Tibial nerve (tissue), 4 donors: ENCODE data around the gene KRTAP13-2. TPM values are rescaled to one million over a fixed set of nuclear protein-coding genes. Genes with fewer than 3 reads are reported as not detected.

Experiments
- DNase-seq, 2 donors: peaks; one replicate each; pipeline ENCODE4 v3.0.0-alpha.2; 2019; ENCODE audit warnings: low spot score in 2 of 2
- H3K27ac ChIP-seq, 4 donors: fragments of 200-600 bp; sonication (generic) in 3 of 4; one replicate each; pipeline ENCODE4 v1.5.1; 2017 to 2019; ENCODE audit warnings: mild to moderate bottlenecking in 1 of 4
- H3K27me3 ChIP-seq, 2 donors: fragments of 200-600 bp; sonication (generic) in 1 of 2; one replicate each; pipeline versions ENCODE4 v1.5.1 to v1.6.0; 2017 to 2019
- H3K36me3 ChIP-seq, 3 donors: fragments of 200-600 bp; sonication (generic); one replicate each; pipeline ENCODE4 v1.5.1; 2018 to 2019
- H3K4me1 ChIP-seq, 4 donors: fragments of 200-600 bp; sonication (generic) in 3 of 4; one replicate each; pipeline ENCODE4 v1.5.1; 2017 to 2019
- H3K4me3 ChIP-seq, 4 donors: fragments of 200-600 bp; sonication (generic) in 3 of 4; one replicate each; pipeline ENCODE4 v1.5.1; 2017 to 2019; ENCODE audit warnings: mild to moderate bottlenecking in 1 of 4, moderate library complexity in 1 of 4
- H3K9me3 ChIP-seq, 4 donors: fragments of 200-600 bp; sonication (generic) in 3 of 4; one replicate each; pipeline ENCODE4 v1.5.1; 2017 to 2019
- EP300 ChIP-seq, 2 donors: sonication (generic); formaldehyde crosslinking; IDR thresholded peaks; one replicate each; pipeline ENCODE4 v1.6.1; 2017; ENCODE audit warnings: antibody characterized with exemption in 2 of 2, mild to moderate bottlenecking in 1 of 2
- POLR2A ChIP-seq, 2 donors: fragments of 450-650 bp; IDR thresholded peaks; one replicate each; pipeline ENCODE4 v1.6.1; 2017; ENCODE audit warnings: antibody characterized with exemption in 2 of 2, mild to moderate bottlenecking in 2 of 2, moderate library complexity in 2 of 2
- WGBS, 2 donors: methylation state at CpG; one replicate each; pipeline ENCODE4 v1.1.5; 2018; 5-methylcytosine and 5-hydroxymethylcytosine counted together
- total RNA-seq, 4 donors: library from RNA; depleted of rRNA; stranded (reverse); fragments of >200 nt; gene quantifications; one replicate each; pipeline ENCODE4 v1.1.0, GENCODE V29; 2016
- TF ChIP-seq, protein P1 (sequence below), 5 experiments: fragments of 200-600 bp in 3 of 5; fragments of 450-650 bp in 2 of 5; sonication (generic) in 3 of 5; IDR thresholded peaks; one replicate each; pipeline ENCODE4 v1.5.1; 2016 to 2019; ENCODE audit warnings: antibody characterized with exemption in 5 of 5, mild to moderate bottlenecking in 3 of 5, moderate library complexity in 2 of 5

KRTAP13-2 gene
- total RNA-seq, 4 donors from 2014 or later, result not detected

DNA sequence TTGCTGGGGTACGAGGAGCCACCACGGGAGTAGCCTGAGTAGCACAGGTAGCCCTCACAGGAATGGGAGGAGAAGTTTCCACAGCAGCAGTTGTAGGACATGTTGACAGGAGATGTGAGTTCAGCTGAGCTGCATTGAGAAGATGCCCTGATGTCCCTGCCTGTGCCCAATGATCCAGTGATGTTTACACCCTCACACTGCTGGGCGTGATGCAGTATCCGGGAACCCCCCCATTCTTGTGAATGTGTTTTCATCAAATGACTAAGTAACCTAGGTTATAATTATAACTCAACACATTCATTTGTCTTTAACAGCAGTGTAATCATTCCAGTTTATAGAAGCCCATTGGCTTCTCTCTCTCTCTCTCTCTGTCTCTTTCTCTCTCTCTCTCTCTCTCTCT lies 23.6 kb downstream of the KRTAP13-2 start, which contains the start of gene KRTAP23-1:
TSS of gene KRTAP23-1 (minus strand) at position 101 of the 400 bp plus-strand sequence. CDS start at position 101, 0 bp downstream.
- H3K9me3 ChIP-seq, result no peaks in the 10 kb centered on the region
- no peak within 1 kb of the TSS for H3K4me3 ChIP-seq
- H3K36me3 ChIP-seq, result no peaks in the 10 kb centered on the region
- WGBS, 2 donors, result 88% methylated on average over 4 of the region's 4 CpGs
- TF ChIP-seq, protein P1, sequence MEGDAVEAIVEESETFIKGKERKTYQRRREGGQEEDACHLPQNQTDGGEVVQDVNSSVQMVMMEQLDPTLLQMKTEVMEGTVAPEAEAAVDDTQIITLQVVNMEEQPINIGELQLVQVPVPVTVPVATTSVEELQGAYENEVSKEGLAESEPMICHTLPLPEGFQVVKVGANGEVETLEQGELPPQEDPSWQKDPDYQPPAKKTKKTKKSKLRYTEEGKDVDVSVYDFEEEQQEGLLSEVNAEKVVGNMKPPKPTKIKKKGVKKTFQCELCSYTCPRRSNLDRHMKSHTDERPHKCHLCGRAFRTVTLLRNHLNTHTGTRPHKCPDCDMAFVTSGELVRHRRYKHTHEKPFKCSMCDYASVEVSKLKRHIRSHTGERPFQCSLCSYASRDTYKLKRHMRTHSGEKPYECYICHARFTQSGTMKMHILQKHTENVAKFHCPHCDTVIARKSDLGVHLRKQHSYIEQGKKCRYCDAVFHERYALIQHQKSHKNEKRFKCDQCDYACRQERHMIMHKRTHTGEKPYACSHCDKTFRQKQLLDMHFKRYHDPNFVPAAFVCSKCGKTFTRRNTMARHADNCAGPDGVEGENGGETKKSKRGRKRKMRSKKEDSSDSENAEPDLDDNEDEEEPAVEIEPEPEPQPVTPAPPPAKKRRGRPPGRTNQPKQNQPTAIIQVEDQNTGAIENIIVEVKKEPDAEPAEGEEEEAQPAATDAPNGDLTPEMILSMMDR (IDR thresholded peaks at IDR 0.05), result no peak
- no peak for TF ChIP-seq EP300 (IDR thresholded peaks at IDR 0.05)
- TF ChIP-seq POLR2A (IDR thresholded peaks at IDR 0.05), result no peak
- H3K27ac ChIP-seq, result no peak within 1 kb of the TSS
- no peak for DNase-seq
- no peaks in the 10 kb centered on the region for H3K4me1 ChIP-seq
- H3K27me3 ChIP-seq, result no peaks in the 10 kb centered on the region

DNA sequence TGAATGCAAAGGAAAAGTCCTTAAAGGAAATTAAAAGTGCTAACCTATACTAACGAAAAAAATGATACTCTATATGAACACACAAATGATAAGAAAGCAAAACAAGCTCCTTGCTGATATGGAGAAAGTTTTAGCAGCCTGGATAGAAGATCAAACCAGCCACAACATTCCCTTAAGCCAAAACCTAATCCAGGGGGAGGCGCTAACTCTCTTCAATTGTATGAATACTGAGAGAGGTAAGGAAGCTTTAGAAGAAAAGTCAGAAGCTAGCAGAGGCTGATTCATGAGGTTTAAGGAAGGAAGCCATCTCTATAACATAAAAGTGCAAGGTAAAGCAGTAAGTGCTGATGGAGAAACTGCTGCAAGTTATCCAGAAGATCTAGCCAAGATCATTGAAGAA lies 27.1 kb downstream of the KRTAP13-2 start:
- Histone ChIP-seq H3K4me3 (no peak overlapping the region), H3K4me1 (no peaks in the 10 kb centered on the region), H3K27me3 (no peaks in the 10 kb centered on the region), H3K36me3 (no peaks in the 10 kb centered on the region), H3K9me3 (no peaks in the 10 kb centered on the region), H3K27ac (no peak overlapping the region)
- no peak for DNase-seq
- TF ChIP-seq POLR2A (IDR thresholded peaks at IDR 0.05), result no peak
- TF ChIP-seq EP300 (IDR thresholded peaks at IDR 0.05), result no peak
- TF ChIP-seq, protein P1 (IDR thresholded peaks at IDR 0.05), result no peak
- 72 to 77% methylated on average over 2 of the region's 2 CpGs for WGBS, 2 donors

DNA sequence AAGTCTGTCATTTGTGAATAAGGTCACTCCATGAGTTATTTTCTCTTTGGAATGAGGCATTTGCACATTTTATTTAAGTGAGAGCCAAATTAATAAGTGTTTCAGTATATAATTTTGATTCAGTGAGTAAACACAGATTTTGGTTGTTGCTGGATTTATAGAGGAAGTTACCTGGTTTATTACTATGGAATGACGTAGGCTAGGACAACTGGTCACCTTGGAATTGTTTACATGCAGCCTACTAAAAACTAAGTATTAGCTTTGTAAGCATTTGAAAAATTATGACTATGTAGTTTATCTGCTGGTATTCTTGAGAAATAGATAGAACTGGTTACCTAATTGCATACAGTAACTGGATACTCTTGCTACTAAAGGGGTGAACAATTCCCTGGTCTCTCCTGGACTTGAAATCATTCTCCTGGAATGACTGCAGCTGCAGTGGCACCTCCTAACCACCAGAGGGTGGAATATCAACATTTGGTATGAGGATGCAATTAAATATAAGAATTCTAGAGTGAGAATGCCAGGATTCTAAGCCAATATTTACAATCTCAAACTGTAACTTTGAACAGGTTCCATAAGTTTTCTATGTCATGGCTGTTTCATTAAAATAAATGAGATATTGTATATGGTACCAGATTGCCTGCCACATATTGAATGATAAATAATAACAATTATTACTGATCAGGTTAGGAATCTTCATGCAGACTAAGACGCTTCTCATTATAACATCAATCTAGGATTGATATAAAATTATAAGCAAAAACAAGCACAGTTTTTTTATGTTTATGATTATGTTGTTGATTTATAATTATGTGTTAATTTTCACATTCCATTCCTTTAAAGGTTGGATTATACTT lies 31.1 kb downstream of the KRTAP13-2 start:
- Histone ChIP-seq H3K27me3 (no peaks in the 10 kb centered on the region), H3K4me3 (no peak overlapping the region), H3K4me1 (peaks cover 0 to 3% (median 0%) of the 10 kb centered on the region in 4 donors), H3K36me3 (no peaks in the 10 kb centered on the region), H3K9me3 (no peaks in the 10 kb centered on the region), H3K27ac (no peak overlapping the region)
- WGBS, 2 donors, result 95 to 98% methylated on average over 2 of the region's 2 CpGs
- peak in 1 of 2 donors; percentile 51 for DNase-seq
- TF ChIP-seq EP300 (IDR thresholded peaks at IDR 0.05) (no peak), POLR2A (IDR thresholded peaks at IDR 0.05) (no peak)
- TF ChIP-seq, protein P1 (IDR thresholded peaks at IDR 0.05), result peak; percentile 42 to 73 (median 63)

DNA sequence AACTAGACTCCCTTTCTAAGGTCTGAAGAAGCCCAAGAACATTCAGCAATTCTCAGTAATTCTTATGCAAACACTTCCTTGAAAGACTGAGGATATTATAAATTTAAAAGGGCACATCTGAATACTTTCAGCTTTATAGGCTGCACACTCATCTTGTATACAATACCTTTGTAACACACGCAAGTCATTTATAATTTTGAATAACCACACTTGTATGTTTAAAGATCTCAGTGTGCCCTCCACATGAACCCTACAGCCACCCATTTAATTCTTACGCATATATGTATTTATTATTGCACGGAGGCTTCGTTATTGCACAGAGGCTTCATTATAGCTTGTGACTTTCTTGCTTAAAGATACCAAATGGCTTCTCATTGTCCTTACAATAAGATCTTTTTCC lies 33.4 kb downstream of the KRTAP13-2 start:
- peaks cover 0 to 3% (median 0%) of the 10 kb centered on the region in 4 donors for H3K4me1 ChIP-seq
- H3K27ac ChIP-seq, result no peak overlapping the region
- TF ChIP-seq, protein P1 (IDR thresholded peaks at IDR 0.05), result no peak
- TF ChIP-seq POLR2A (IDR thresholded peaks at IDR 0.05), result no peak
- TF ChIP-seq EP300 (IDR thresholded peaks at IDR 0.05), result no peak
- no peaks in the 10 kb centered on the region for H3K9me3 ChIP-seq
- 51 to 64% methylated on average over 4 of the region's 4 CpGs for WGBS, 2 donors
- no peak overlapping the region for H3K4me3 ChIP-seq
- no peak for DNase-seq
- H3K27me3 ChIP-seq, result no peaks in the 10 kb centered on the region
- H3K36me3 ChIP-seq, result no peaks in the 10 kb centered on the region

DNA sequence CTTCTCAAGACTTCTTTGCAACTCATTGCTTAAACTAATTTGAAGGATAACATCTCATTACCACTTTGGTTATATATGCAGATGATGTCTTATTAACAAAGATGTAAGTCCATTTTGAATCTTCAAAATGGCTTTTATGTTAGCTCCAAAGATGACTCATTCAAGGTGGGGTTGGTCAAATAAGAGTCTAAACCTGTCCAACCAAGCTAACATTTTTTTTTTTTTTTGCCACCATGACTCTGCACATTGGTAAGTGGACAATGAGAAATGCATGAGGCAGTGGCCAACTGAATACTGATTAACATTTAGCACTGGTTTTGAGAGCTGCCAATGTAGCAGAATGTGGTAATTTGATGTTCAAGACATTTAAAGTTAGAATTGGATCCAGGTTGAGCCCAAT lies 34.3 kb downstream of the KRTAP13-2 start:
- Histone ChIP-seq H3K27me3 (no peaks in the 10 kb centered on the region), H3K27ac (no peak overlapping the region), H3K4me3 (no peak overlapping the region), H3K4me1 (peaks cover 0 to 3% (median 0%) of the 10 kb centered on the region in 4 donors), H3K9me3 (no peaks in the 10 kb centered on the region), H3K36me3 (no peaks in the 10 kb centered on the region)
- TF ChIP-seq, protein P1 (IDR thresholded peaks at IDR 0.05), result no peak
- TF ChIP-seq POLR2A (IDR thresholded peaks at IDR 0.05) (no peak), EP300 (IDR thresholded peaks at IDR 0.05) (no peak)
- DNase-seq, result no peak
